HepG2 (cell line): ENCODE measurements around the gene OPA3. TPM values are rescaled to one million over a fixed set of nuclear protein-coding genes. Genes with fewer than 3 reads are reported as not detected.
A peak's percentile ranks its signal among the peaks of the same experiment; 100 is the strongest.

Experiments
- CBX2 ChIP-seq, 2 experiments: fragments of 200-600 bp in 1 of 2; sonication (generic); formaldehyde crosslinking in 1 of 2; IDR thresholded peaks; 2 replicates each; pipeline versions ENCODE4 v1.7.0 to v1.8.1; 2018 to 2022; ENCODE audit warnings: low read depth in 2 of 2, low read length in 1 of 2, mild to moderate bottlenecking in 1 of 2, missing genetic modification reagents in 1 of 2
- CENPT ChIP-seq: sonication (generic); formaldehyde crosslinking; IDR thresholded peaks from 2 replicates; pipeline ENCODE4 v1.8.0; 2022; ENCODE audit warnings: low read depth, mild to moderate bottlenecking, moderate library complexity, missing genetic modification reagents
- HDAC1 ChIP-seq: sonication (generic); formaldehyde crosslinking; IDR thresholded peaks from 2 replicates; pipeline ENCODE4 v1.5.1; 2020; ENCODE audit warnings: mild to moderate bottlenecking, missing genetic modification reagents
- HMG20B ChIP-seq: conservative IDR thresholded peaks from 2 replicates; pipeline ENCODE4 v1.6.1; 2016; ENCODE audit warnings: missing genetic modification reagents, missing compliant biosample characterization
- HNF1A ChIP-seq, 2 experiments: sonication (generic) in 1 of 2; formaldehyde crosslinking in 1 of 2; IDR thresholded peaks; 2 replicates each; pipeline versions ENCODE4 v1.4.0 to v1.6.1; 2016 to 2020; ENCODE audit warnings: borderline replicate concordance in 1 of 2, low read depth in 1 of 2, mild to moderate bottlenecking in 1 of 2, missing genetic modification reagents in 1 of 2
- MLLT10 ChIP-seq: sonication (generic); formaldehyde crosslinking; IDR thresholded peaks from 2 replicates; pipeline ENCODE4 v1.4.0; 2020; ENCODE audit warnings: missing genetic modification reagents
- SNAPC5 ChIP-seq: sonication (generic); formaldehyde crosslinking; IDR thresholded peaks from 2 replicates; pipeline ENCODE4 v1.8.1; 2023; ENCODE audit warnings: mild to moderate bottlenecking, missing genetic modification reagents, borderline replicate concordance
- SP1 ChIP-seq, 2 experiments: fragments of 450-650 bp in 1 of 2; sonication (generic) in 1 of 2; formaldehyde crosslinking in 1 of 2; IDR thresholded peaks; 2 replicates each; pipeline versions ENCODE4 v1.4.0 to v1.6.1; 2016 to 2020; ENCODE audit warnings: missing genetic modification reagents in 1 of 2
- TERF1 ChIP-seq: sonication (generic); formaldehyde crosslinking; IDR thresholded peaks from 2 replicates; pipeline ENCODE4 v1.8.0; 2022; ENCODE audit warnings: mild to moderate bottlenecking, missing genetic modification reagents, moderate library complexity
- TOPORS ChIP-seq: sonication (generic); formaldehyde crosslinking; IDR thresholded peaks from 2 replicates; pipeline ENCODE4 v1.8.0; 2023; ENCODE audit warnings: mild to moderate bottlenecking, missing genetic modification reagents
- TRAFD1 ChIP-seq: sonication (generic); formaldehyde crosslinking; IDR thresholded peaks from 2 replicates; pipeline ENCODE4 v1.5.1; 2020; ENCODE audit warnings: missing genetic modification reagents, mild to moderate bottlenecking, borderline replicate concordance
- ZNF18 ChIP-seq: sonication (generic); formaldehyde crosslinking; IDR thresholded peaks from 2 replicates; pipeline ENCODE4 v1.8.0; 2022; ENCODE audit warnings: mild to moderate bottlenecking, missing genetic modification reagents; ENCODE audit not compliant: insufficient replicate concordance
- ZNF317 ChIP-seq: sonication (generic); formaldehyde crosslinking; IDR thresholded peaks from 2 replicates; pipeline ENCODE4 v1.5.0; 2020; ENCODE audit warnings: mild to moderate bottlenecking, missing genetic modification reagents
- ZNF501 ChIP-seq: sonication (generic); formaldehyde crosslinking; IDR thresholded peaks from 2 replicates; pipeline ENCODE4 v1.5.1; 2020; ENCODE audit warnings: mild to moderate bottlenecking, moderate library complexity, missing genetic modification reagents
- ZNF772 ChIP-seq: sonication (generic); formaldehyde crosslinking; IDR thresholded peaks from 2 replicates; pipeline ENCODE4 v1.5.0; 2020; ENCODE audit warnings: mild to moderate bottlenecking, missing genetic modification reagents
- ZNF883 ChIP-seq: sonication (generic); formaldehyde crosslinking; IDR thresholded peaks from 2 replicates; pipeline ENCODE4 v1.5.1; 2020; ENCODE audit warnings: mild to moderate bottlenecking, missing genetic modification reagents; ENCODE audit errors: not compliant biosample characterization
- polyA plus RNA-seq, 8 experiments: library from polyadenylated mRNA; depleted of rRNA in 3 of 8; stranded (reverse) in 7 of 8; unstranded in 1 of 8; fragments of >200 nt; fragmentation: Illumina TruSeq in 4 of 8; extraction: Trizol in 4 of 8; gene quantifications; 2 replicates each; pipeline versions ENCODE4 v1.2.1 to v1.2.3, GENCODE V29; 2011 to 2016; ENCODE audit warnings: low read depth in 4 of 8, missing spikeins in 1 of 8, mixed read lengths in 1 of 8; ENCODE audit not compliant: insufficient read depth in 1 of 8
- total RNA-seq, 5 experiments: library from RNA; depleted of rRNA; stranded (reverse); fragments of >200 nt; fragmentation: Illumina TruSeq; extraction: Trizol; gene quantifications; 2 replicates each; pipeline ENCODE4 v1.2.3, GENCODE V29; 2016; ENCODE audit warnings: low read depth in 1 of 5

OPA3 gene
- total and polyA plus RNA-seq, 2 of the 13 experiments (the other 11 are each of a cell fraction or from before 2014, with no cell fraction given), result 8.3 to 17.7 TPM

GRCh38 chr19:45607071-45608029 lies 22.7 kb upstream of the OPA3 start (continued):
- TF ChIP-seq HNF1A (IDR thresholded peaks at IDR 0.05; ENCODE audit: low read depth) (no peak), HNF1A (CRISPR knock-in tag; IDR thresholded peaks at IDR 0.05; ENCODE audit: borderline replicate concordance) (no peak), SP1 (IDR thresholded peaks at IDR 0.05) (no peak), SP1 (CRISPR knock-in tag; IDR thresholded peaks at IDR 0.05) (no peak; the same call in 1 of the 2 replicates), CBX2 (IDR thresholded peaks at IDR 0.05; ENCODE audit: low read depth, low read length) (no peak), CBX2 (CRISPR knock-in tag; IDR thresholded peaks at IDR 0.05; ENCODE audit: low read depth) (no peak), MLLT10 (CRISPR knock-in tag) (no peak), ZNF883 (CRISPR knock-in tag) (no peak), TOPORS (CRISPR knock-in tag) (no peak), ZNF18 (CRISPR knock-in tag) (no peak), HDAC1 (CRISPR knock-in tag) (peak; percentile 54; the same call in 1 of the 2 replicates), ZNF317 (CRISPR knock-in tag) (no peak), ZNF772 (no peak), CENPT (CRISPR knock-in tag) (no peak), SNAPC5 (CRISPR knock-in tag) (no peak), HMG20B (CRISPR knock-in tag) (no peak), TERF1 (CRISPR knock-in tag) (no peak), ZNF501 (CRISPR knock-in tag) (no peak), TRAFD1 (CRISPR knock-in tag) (no peak)
